Anterior cingulate cortex (tissue), 58 donors: ENCODE data around the gene SESN2.

Experiments
- DNase-seq, 58 donors: peaks; one replicate each; lab custom pipeline; 2025; lab: John Stamatoyannopoulos, UW

The SESN2 gene

GRCh38 chr1:28248273-28249012 is 10.9 kb upstream of the SESN2 start:
- peak in 55 of 58 donors; percentile 4 to 89 (median 59) for DNase-seq

DNA sequence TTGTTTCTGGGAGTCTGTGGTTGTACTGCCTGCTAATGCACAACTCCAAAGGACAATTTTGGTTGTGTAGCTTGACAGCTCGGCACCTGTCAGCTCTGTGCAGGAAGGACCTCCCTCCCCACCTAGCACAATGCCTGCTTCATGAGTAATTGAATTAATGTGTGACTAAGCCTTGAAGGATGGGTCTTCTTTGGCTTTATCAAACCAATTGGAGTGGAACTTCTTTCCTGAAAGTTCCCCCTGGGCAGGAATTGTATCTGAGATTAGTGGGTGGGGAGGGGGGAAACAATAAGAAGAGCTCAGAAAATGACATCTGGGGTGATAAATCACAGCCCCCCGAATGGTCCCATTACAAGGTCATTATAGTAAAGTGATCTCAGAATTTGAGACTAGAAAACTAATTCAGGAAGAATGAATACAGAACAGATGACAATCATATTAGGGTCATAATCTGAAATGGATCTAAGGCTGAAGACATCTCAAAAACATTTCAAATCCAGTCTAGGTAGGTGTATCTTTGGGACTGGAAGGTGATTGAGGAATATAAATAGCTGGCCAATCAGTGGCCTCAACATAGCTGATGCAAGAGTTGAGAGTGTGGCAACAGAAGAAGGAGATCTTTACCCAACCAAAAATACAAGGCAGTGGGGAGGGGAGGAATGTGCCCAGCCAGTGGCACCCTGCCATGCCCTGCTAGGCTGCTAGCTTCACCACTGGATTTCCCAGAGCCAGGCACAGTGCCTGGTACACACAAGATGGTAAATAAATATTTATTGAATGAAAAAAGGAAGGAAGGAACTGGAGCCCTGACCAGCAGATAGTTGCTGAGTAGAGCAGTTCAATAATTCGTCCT is 10.1 kb upstream of the SESN2 start:
- DNase-seq, result peak in 19 of 58 donors; percentile 2 to 43 (median 11)

DNA sequence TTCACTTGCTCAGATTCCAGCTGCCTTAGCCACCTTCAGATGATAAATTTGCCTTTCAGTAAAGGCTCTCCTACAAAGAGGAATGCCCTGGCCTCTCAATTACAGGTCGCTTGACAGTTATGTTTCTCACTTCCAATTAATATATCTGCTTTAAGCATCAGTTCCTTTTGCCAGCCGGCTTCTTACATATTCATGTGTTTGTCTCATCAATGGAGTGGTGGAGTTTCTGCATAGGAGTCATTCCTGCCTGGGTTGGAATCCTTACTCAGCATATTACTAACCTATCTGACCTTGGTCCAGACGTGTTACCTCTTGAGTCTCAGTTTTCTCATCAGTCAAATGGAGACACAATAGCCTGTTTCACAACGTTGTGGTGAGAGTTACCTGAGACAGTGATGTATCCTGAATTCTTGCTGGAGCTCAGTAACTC is 9.4 kb upstream of the SESN2 start:
- no peak for DNase-seq

GRCh38 chr1:28256197-28256827 is 3.0 kb upstream of the SESN2 start:
- no peak for DNase-seq

DNA sequence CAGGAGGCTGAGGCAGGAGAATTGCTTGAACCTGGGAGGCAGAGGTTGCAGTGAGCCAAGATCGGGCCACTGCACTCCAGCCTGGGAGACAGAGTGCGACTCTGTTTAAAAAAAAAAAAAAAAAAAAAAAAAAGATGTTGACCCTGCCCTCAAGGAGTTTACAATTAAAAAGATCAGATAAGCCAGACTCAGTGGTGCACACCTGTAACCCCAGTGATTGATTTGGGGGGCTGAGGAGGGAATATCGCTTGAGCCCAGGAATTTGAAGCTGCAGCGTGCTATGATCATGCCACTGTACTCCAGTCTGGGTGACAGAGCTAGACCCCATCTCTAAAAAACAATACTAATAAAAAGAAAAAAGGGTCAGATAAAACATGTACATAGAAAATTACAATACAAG is 1.6 kb upstream of the SESN2 start:
- DNase-seq, result no peak

- DNase-seq, result no peak
Measured at GRCh38 chr1:28258628-28259251, 578 bp upstream of the SESN2 start.

- peak in 46 of 58 donors; percentile 17 to 72 (median 34) for DNase-seq
Measured at GRCh38 chr1:28259934-28260802, 850 bp downstream of the SESN2 start.

DNA sequence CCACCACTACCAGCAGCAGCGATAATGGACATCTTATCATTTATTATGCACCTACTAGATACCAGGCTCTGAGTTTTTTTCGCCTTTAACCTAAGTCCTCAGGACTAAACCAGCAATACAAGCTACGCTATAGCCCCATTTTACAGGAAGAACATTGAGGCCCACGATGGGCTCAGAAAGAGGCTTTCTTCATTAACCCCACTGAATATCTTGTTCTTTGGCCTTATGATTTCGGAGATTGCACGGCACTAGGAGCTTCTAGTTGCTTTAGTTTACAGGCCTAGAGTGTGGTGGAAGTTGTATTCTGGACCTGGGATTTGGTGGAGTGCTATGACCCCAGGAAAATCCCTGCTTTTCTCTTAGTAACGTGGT is 1.5 kb downstream of the SESN2 start:
- DNase-seq, result no peak

GRCh38 chr1:28264897-28265296 is 5.6 kb downstream of the SESN2 start:
- no peak for DNase-seq

- no peak for DNase-seq
Measured at GRCh38 chr1:28265577-28265976, 6.3 kb downstream of the SESN2 start.

DNA sequence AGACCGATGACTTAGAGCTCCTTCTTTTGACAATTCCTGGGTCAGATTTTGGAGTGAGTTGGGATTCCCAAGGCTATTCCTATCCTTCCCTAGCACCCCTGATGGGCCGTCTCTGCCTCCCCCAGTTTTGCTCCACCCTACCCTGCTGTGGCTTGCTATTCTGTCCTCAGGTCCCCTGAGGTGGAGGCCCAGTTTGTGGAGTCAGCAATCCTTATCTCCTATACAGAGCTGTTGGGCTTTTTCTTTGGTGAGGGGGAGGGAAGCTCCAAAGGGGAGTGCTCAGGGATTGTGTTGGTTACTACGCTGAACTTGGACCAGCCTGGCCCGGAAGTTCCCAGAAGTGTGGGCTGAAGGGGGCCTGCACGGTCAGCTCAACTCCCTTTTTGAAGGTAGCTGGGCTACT is 7.6 kb downstream of the SESN2 start:
- no peak for DNase-seq

GRCh38 chr1:28267633-28268032 is 8.3 kb downstream of the SESN2 start:
- DNase-seq, result no peak

GRCh38 chr1:28269529-28269928 is 10.2 kb downstream of the SESN2 start:
- DNase-seq, result no peak

GRCh38 chr1:28272215-28272852 is 13.0 kb downstream of the SESN2 start:
- no peak for DNase-seq

DNA sequence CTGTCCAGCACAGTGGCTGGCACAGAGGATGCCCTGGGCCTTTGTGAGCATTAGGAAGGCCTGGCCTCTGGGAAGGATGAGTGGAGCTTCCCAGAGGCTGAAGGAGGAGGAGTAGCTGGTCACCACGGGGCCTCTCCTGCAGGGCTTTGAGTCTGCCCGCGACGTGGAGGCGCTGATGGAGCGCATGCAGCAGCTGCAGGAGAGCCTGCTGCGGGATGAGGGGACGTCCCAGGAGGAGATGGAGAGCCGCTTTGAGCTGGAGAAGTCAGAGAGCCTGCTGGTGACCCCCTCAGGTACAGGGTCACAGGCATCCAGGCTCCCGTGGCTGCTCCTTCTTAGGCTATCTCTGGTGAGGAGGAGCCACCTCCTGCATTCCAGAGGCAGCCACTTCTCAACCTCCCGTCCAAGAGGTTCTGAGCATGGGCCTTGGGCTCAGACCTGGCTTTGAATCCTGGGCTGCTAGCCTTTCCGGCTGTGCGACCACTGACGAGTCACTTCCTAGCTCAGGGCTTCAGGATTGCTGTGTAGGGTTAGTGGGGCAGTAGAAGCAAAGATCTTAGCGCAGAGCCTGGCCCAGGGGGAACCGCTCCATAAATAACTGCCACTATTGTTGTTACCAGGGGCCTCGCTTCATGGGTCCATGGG is 14.0 kb downstream of the SESN2 start:
- no peak for DNase-seq

DNA sequence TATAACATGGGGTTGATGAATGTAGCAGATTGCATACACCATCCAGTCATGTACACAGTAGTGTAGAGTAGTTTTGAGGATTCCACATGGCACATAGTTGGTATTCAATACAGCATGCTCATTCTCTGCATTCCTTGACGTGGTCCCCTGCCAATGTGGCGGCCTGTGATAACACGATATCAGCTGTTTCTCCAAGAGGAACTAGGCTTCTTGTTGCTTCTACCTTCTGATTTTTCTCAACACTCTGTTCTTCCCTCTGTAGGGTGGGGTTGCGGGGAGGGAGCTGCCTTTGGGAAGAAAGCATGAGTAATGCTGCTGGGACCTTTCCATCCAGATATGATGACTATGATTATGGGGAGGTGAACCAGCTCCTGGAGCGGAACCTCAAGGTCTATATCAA is 19.4 kb downstream of the SESN2 start:
- DNase-seq, result no peak

DNA sequence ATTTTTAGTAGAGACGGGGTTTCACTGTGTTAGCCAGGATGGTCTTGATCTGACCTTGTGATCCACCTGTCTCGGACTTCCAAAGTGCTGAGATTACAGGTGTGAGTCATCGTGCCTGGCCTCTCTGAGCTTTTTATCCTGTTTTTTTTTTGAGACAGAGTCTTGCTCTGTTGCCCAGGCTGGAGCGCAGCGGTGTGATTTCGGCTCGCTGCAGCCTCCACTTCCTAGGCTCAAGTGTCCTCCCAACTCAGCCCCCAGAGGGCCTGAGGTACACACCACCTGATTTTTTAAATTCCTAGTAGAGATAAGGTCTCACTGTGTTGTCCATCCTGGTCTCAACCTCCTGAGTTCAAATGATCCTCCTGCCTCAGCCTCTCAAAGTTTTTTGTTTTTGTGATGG is 20.4 kb downstream of the SESN2 start:
- DNase-seq, result no peak

DNA sequence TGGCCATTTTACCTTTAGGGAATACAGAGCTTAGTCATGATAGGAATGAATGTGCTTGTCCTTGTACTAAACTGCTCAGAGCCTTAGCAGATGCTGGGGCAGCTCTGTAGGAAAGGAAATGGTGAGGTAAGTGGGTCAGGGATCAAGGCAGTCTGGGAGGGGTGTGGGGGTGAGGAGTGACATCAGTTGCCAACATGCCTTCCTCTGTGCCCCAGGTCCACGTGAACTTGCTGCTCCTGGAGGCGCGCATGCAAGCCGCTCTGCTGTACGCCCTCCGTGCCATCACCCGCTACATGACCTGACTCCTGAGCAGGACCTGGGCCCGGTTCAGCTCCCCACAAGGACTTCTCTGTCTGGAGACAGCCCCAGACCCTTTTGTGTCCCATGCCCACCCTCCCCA is 21.2 kb downstream of the SESN2 start:
- DNase-seq, result no peak

GRCh38 chr1:28280977-28281381 is 21.7 kb downstream of the SESN2 start:
- DNase-seq, result no peak
